Measurements from ENCODE around the gene TRA2A.
"Not testable (repeated sequence)": the region's sequence is repeated elsewhere in the genome, so short reads cannot be mapped to it uniquely, and the experiment has no call there.

The TRA2A gene

GRCh38 chr7:23491502-23491901 is 40.3 kb downstream of the TRA2A start:
- no peak for DNase-seq

GRCh38 chr7:23490357-23491135 is 41.2 kb downstream of the TRA2A start:
- no peak for DNase-seq

GRCh38 chr7:23488714-23489113 is 43.1 kb downstream of the TRA2A start:
- DNase-seq = not testable (repeated sequence)

- DNase-seq = no peak
Observed at GRCh38 chr7:23487670-23488069, 44.1 kb downstream of the TRA2A start.

GRCh38 chr7:23486002-23486773 is 45.6 kb downstream of the TRA2A start:
- no peak for DNase-seq

GRCh38 chr7:23482686-23483085 is 49.1 kb downstream of the TRA2A start:
- no peak for DNase-seq

- DNase-seq = no peak
Observed at GRCh38 chr7:23477962-23478866, 53.6 kb downstream of the TRA2A start.

GRCh38 chr7:23477157-23477499 is 54.7 kb downstream of the TRA2A start:
- DNase-seq = no peak

- DNase-seq = no peak
Observed at GRCh38 chr7:23476286-23477156, 55.3 kb downstream of the TRA2A start.

- DNase-seq = no peak
Observed at GRCh38 chr7:23475576-23475839, 56.3 kb downstream of the TRA2A start.

GRCh38 chr7:23474829-23475575 is 56.8 kb downstream of the TRA2A start:
- no peak for DNase-seq

GRCh38 chr7:23474094-23474828 is 57.5 kb downstream of the TRA2A start:
- peak; percentile 91 for DNase-seq

GRCh38 chr7:23473844-23474093 is 58.0 kb downstream of the TRA2A start:
- no peak for DNase-seq

GRCh38 chr7:23472956-23473843 is 58.6 kb downstream of the TRA2A start:
- DNase-seq = no peak

GRCh38 chr7:23472556-23472955 is 59.2 kb downstream of the TRA2A start:
- no peak for DNase-seq

GRCh38 chr7:23472046-23472445 is 59.7 kb downstream of the TRA2A start:
- DNase-seq = no peak

- no peak for DNase-seq
Observed at GRCh38 chr7:23471106-23471859, 60.5 kb downstream of the TRA2A start.

GRCh38 chr7:23470330-23471105 is 61.3 kb downstream of the TRA2A start, which contains the start of gene IGF2BP3:
TSS of gene IGF2BP3 (minus strand) at chr7:23470491. CDS start at chr7:23470110, 381 bp downstream.
- DNase-seq = peak; percentile 74

- DNase-seq = no peak
Observed at GRCh38 chr7:23469961-23470250, 61.9 kb downstream of the TRA2A start.

All from T1000 (cell line).